MM.1S (cell line): ENCODE results near the gene TNFAIP3.

ENCODE experiments used
- CTCF ChIP-seq: fragments of 300-600 bp; sonication (generic); IDR thresholded peaks from 2 replicates; pipeline ENCODE4 v1.5.1; 2016; ENCODE audit warnings: antibody characterized with exemption, low read length, mixed read lengths
- EZH2 ChIP-seq: fragments of 300-600 bp; sonication (generic); optimal IDR thresholded peaks from 2 replicates; pipeline ENCODE3; 2017; ENCODE audit warnings: low read depth, mild to moderate bottlenecking, antibody characterized with exemption, low read length, mixed read lengths

- TF ChIP-seq CTCF = no peak
- no peak for TF ChIP-seq EZH2
These were observed 19.3 kb upstream of the TNFAIP3 start for GRCh38 chr6:137847748-137848147.
